Islet precursor cell (in vitro differentiated cells): ENCODE data around the gene PPP3CA.
"Not testable (repeated sequence)": the region's sequence is repeated elsewhere in the genome, so short reads cannot be mapped to it uniquely, and the experiment has no call there.

Experiments
- DNase-seq: peaks from one replicate; pipeline ENCODE4 v3.0.0-alpha.2; 2018

The PPP3CA gene

GRCh38 chr4:101244349-101244748 lies 103.0 kb downstream of the PPP3CA start:
- no peak for DNase-seq

- DNase-seq = no peak
Observed at GRCh38 chr4:101242441-101242840, 104.9 kb downstream of the PPP3CA start.

- no peak for DNase-seq
Observed at GRCh38 chr4:101240099-101240498, 107.2 kb downstream of the PPP3CA start.

GRCh38 chr4:101239665-101240064 lies 107.7 kb downstream of the PPP3CA start:
- no peak for DNase-seq

GRCh38 chr4:101238706-101239105 lies 108.6 kb downstream of the PPP3CA start:
- DNase-seq = no peak

GRCh38 chr4:101237773-101238172 lies 109.6 kb downstream of the PPP3CA start:
- DNase-seq = no peak

- no peak for DNase-seq
Observed at GRCh38 chr4:101236097-101236496, 111.2 kb downstream of the PPP3CA start.

GRCh38 chr4:101234141-101234540 lies 113.2 kb downstream of the PPP3CA start:
- not testable (repeated sequence) for DNase-seq

- DNase-seq = no peak
Observed at GRCh38 chr4:101232074-101232776, 115.1 kb downstream of the PPP3CA start.

- DNase-seq = no peak
Observed at GRCh38 chr4:101230801-101231426, 116.4 kb downstream of the PPP3CA start.

GRCh38 chr4:101229116-101229515 lies 118.2 kb downstream of the PPP3CA start:
- no peak for DNase-seq

GRCh38 chr4:101227715-101228114 lies 119.6 kb downstream of the PPP3CA start:
- DNase-seq = no peak

GRCh38 chr4:101224358-101225218 lies 122.7 kb downstream of the PPP3CA start:
- DNase-seq = no peak

- no peak for DNase-seq
Observed at GRCh38 chr4:101222156-101222845, 125.0 kb downstream of the PPP3CA start.

- no peak for DNase-seq
Observed at GRCh38 chr4:101221294-101221693, 126.0 kb downstream of the PPP3CA start.

GRCh38 chr4:101218894-101219293 lies 128.4 kb downstream of the PPP3CA start:
- DNase-seq = no peak

- DNase-seq = no peak
Observed at GRCh38 chr4:101218346-101218745, 129.0 kb downstream of the PPP3CA start.

GRCh38 chr4:101217353-101218031 lies 129.8 kb downstream of the PPP3CA start:
- no peak for DNase-seq

GRCh38 chr4:101211146-101211553 lies 136.2 kb downstream of the PPP3CA start:
- no peak for DNase-seq

- no peak for DNase-seq
Observed at GRCh38 chr4:101210331-101210730, 137.0 kb downstream of the PPP3CA start.

GRCh38 chr4:101208171-101208570 lies 139.2 kb downstream of the PPP3CA start:
- no peak for DNase-seq

GRCh38 chr4:101205916-101206315 lies 141.4 kb downstream of the PPP3CA start:
- no peak for DNase-seq

- no peak for DNase-seq
Observed at GRCh38 chr4:101201421-101201820, 145.9 kb downstream of the PPP3CA start.
